Mesothelial cell of epicardium (in vitro differentiated cells): ENCODE measurements around the gene ZNF30. TPM values are rescaled to one million over a fixed set of nuclear protein-coding genes. Genes with fewer than 3 reads are reported as not detected.

ENCODE experiments used
- DNase-seq, 2 experiments: peaks; one replicate each; pipeline ENCODE4 v3.0.0; 2021; ENCODE audit warnings: low spot score in 2 of 2; ENCODE audit not compliant: unreplicated experiment in 2 of 2
- H3K27ac Mint-ChIP-seq: 2 replicates; pipeline ENCODE4 v1.8.0; 2021; ENCODE audit warnings: mixed read lengths
- H3K27me3 Mint-ChIP-seq: 2 replicates; pipeline ENCODE4 v1.8.0; 2021; ENCODE audit warnings: low read depth, mixed read lengths
- H3K36me3 Mint-ChIP-seq: 2 replicates; pipeline ENCODE4 v1.8.0; 2021; ENCODE audit warnings: mixed read lengths
- H3K4me1 Mint-ChIP-seq: 2 replicates; pipeline ENCODE4 v1.8.0; 2021; ENCODE audit warnings: mixed read lengths
- H3K4me3 Mint-ChIP-seq: 2 replicates; pipeline ENCODE4 v1.8.0; 2021; ENCODE audit warnings: mild to moderate bottlenecking, moderate library complexity, mixed read lengths
- H3K9me3 Mint-ChIP-seq: 2 replicates; pipeline ENCODE4 v1.8.0; 2021; ENCODE audit warnings: mixed read lengths
- CTCF ChIP-seq: fragments of 200-600 bp; sonication (generic); IDR thresholded peaks from one replicate; pipeline ENCODE4 v1.5.0; 2021; ENCODE audit warnings: antibody characterized with exemption; ENCODE audit not compliant: unreplicated experiment
- total RNA-seq: library from RNA; stranded (reverse); gene quantifications from 3 replicates; pipeline ENCODE4 v1.2.1, GENCODE V29; 2021

ZNF30 gene
- total RNA-seq, 1 donor from 2014 or later, result 5.8 TPM

DNA sequence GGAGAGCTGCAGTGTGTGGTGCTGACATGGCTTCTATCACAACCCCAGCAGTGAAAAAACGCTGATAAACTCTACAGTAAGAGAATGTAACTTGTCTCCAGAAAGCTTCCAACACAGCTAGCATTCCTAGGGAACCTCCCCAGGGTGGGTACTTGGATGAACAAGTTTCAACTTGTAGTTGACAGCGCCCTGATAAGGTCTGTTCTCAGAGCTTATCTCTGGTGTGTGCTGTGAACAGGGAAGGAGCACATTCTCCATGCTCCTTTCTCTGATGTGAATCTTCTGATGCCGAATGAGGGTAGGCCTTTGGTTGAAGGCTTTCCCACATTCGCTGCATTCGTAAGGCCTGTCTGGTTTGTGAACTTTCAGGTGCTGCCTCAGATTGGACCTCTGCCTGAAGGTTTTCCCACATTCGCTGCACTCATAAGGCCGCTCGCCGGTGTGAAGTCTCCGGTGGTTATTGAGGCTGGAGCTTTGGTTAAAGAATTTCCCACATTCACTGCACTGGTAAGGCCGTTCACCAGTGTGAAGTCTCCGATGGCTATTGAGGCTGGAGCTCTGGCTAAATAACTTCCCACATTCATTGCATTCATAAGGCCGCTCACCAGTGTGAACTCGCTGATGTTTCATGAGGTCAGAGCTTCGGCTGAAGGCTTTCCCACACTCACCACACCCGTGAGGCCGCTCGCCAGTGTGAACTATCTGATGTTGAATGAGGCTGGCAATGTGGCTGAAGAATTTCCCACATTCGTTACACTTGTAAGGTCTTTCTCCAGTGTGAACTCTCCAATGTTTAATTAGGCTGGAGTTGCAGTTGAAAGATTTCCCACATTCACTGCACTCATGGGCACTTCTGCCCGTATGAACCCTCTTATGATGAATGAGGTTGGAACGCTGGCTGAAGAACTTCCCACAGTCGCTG lies 31.4 kb downstream of the ZNF30 start:
- no peak overlapping the region for H3K4me3 Mint-ChIP-seq
- no peak overlapping the region for H3K27ac Mint-ChIP-seq
- H3K9me3 Mint-ChIP-seq, result peaks cover 61% of the 10 kb centered on the region
- TF ChIP-seq CTCF, result no peak
- DNase-seq, result no peak
- H3K27me3 Mint-ChIP-seq, result no peaks in the 10 kb centered on the region
- peaks cover 14% of the 10 kb centered on the region for H3K4me1 Mint-ChIP-seq
- peaks cover 82% of the 10 kb centered on the region for H3K36me3 Mint-ChIP-seq

GRCh38 chr19:34959021-34959420 lies 32.3 kb downstream of the ZNF30 start:
- Mint-ChIP-seq H3K4me3 (no peak overlapping the region), H3K27ac (no peak overlapping the region), H3K27me3 (no peaks in the 10 kb centered on the region), H3K9me3 (peaks cover 53% of the 10 kb centered on the region), H3K36me3 (peaks cover 72% of the 10 kb centered on the region), H3K4me1 (peaks cover 17% of the 10 kb centered on the region)
- no peak for DNase-seq
- no peak for TF ChIP-seq CTCF

DNA sequence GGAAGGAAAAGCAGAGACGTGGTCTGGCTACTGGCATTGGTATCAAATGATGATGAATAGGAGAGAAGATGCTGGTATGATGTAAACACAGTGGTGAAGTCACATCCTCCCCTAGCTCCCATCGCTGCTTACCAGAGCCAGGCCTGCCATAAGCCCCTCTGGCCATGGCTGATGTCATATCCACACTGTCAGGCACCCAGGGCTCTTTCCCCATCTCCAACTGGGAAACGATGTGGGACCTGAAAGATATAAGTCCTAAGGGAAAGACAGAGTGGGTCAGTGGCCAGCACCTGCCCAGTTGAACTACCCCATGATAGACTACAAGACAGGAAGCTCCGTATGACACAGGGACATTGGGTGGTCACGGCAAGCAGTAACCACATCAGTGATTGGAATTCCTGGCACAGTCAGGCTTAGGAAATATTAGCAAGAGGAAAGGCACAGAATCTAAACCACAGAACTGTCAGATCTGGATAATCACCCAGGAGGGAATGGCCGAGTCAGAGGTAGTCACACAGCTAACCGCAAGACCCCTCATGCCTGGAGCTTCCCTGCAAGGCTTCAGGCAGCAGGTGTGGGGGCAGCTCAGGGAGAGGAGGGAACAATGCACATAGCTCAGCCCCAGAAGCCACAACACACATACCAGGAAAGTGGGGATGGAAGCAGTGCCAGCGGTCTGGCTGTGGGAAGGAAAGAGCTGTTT lies 33.6 kb downstream of the ZNF30 start:
- no peak for DNase-seq
- peaks cover 64% of the 10 kb centered on the region for H3K36me3 Mint-ChIP-seq
- H3K9me3 Mint-ChIP-seq, result peaks cover 47% of the 10 kb centered on the region
- no peak overlapping the region for H3K27ac Mint-ChIP-seq
- H3K27me3 Mint-ChIP-seq, result no peaks in the 10 kb centered on the region
- TF ChIP-seq CTCF, result no peak
- H3K4me3 Mint-ChIP-seq, result no peak overlapping the region
- peaks cover 17% of the 10 kb centered on the region for H3K4me1 Mint-ChIP-seq

DNA sequence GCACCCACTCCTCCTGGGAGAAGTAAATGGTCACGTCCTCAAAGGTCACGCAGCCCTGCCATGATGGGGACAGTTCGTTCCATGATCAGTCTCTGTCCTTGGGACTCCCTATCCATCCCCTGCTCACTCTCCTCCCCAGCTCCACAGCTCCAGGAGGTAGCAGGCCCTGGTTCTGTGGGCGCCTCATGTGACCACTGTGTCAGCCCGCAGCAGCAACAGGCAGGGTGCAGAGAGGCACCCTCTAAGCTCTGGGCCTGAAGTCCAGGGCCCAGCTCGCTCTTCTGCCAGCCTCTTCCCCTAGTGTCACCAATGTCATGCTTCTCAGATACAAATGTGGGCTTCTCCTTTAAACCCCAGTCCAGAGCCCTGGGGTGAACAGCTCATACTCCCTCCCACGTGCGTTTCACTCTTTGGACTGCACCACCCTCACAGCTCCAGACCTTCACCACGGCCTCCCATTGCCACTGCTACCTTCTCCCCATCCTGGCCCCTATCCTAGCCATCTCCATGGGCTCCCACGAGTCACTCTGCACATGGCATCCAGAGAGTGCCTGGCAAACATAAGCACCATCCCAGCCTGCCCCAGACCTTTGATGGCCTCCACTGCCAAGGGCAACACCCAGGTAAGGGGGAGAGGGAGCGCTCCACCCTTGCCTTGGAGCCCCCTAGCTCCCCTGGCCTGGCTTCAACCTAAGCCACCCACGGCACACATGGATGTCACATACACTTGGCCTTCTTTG lies 34.4 kb downstream of the ZNF30 start:
- Mint-ChIP-seq H3K9me3 (peaks cover 47% of the 10 kb centered on the region), H3K27me3 (no peaks in the 10 kb centered on the region), H3K4me3 (no peak overlapping the region), H3K4me1 (peaks cover 17% of the 10 kb centered on the region), H3K36me3 (peaks cover 57% of the 10 kb centered on the region), H3K27ac (no peak overlapping the region)
- no peak for DNase-seq
- TF ChIP-seq CTCF, result no peak

DNA sequence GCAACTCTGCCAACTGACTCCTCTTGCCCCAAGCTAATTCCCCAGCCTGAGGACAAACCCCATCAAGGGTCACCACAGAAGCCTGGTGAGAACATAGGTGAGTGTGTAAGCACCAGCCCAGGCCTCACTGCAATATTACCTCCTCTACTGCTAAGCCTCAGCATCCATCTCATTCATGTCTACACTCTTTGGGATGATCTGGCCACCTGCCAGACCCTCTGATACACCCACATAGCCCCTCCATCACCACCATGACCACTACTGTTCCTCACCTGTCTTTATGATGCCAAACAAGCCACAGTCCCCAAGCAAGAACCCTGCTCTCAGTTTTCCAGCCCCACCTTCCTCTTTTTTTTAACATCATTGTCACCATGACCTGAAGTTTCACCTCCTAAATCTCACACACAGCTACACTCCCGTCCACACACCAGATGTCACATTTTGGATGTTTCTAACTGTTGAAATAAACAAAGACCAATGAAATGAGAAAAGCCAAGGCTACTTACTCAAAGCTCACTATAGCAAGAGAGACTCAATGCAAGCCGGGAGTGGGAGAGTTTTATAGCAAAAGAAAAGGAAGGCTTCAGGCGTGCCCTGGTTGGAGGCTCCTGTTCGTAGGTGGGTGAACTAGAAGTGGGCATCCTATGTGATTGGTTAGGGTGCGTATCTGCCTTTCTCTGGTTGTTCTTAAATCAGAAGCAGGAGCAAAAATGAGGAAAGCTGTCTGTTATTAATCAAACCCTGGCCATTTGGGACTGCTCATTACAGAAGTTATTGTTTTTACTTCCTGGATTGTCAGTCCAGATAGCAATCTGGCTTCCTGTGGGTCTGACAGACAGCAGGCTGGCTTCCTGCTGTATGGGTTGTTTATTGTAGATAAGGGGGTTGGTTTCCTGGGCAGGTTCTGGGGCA lies 35.3 kb downstream of the ZNF30 start:
- Mint-ChIP-seq H3K36me3 (peaks cover 48% of the 10 kb centered on the region), H3K9me3 (peaks cover 39% of the 10 kb centered on the region)

More for the DNA sequence above, 35.3 kb downstream of the ZNF30 start:
- TF ChIP-seq CTCF, result no peak
- no peak overlapping the region for H3K27ac Mint-ChIP-seq
- peak overlapping the region; percentile 83 for H3K4me3 Mint-ChIP-seq
- H3K27me3 Mint-ChIP-seq, result no peaks in the 10 kb centered on the region
- H3K4me1 Mint-ChIP-seq, result peaks cover 17% of the 10 kb centered on the region
- DNase-seq, result no peak
